ENCODE data around the gene CTDSP1.

- TF ChIP-seq, protein P1, sequence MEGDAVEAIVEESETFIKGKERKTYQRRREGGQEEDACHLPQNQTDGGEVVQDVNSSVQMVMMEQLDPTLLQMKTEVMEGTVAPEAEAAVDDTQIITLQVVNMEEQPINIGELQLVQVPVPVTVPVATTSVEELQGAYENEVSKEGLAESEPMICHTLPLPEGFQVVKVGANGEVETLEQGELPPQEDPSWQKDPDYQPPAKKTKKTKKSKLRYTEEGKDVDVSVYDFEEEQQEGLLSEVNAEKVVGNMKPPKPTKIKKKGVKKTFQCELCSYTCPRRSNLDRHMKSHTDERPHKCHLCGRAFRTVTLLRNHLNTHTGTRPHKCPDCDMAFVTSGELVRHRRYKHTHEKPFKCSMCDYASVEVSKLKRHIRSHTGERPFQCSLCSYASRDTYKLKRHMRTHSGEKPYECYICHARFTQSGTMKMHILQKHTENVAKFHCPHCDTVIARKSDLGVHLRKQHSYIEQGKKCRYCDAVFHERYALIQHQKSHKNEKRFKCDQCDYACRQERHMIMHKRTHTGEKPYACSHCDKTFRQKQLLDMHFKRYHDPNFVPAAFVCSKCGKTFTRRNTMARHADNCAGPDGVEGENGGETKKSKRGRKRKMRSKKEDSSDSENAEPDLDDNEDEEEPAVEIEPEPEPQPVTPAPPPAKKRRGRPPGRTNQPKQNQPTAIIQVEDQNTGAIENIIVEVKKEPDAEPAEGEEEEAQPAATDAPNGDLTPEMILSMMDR (IDR thresholded peaks at IDR 0.05): no peak
- TF ChIP-seq ZBTB33 (IDR thresholded peaks at IDR 0.05; ENCODE audit: borderline replicate concordance, low read depth) (no peak), RFX5 (IDR thresholded peaks at IDR 0.05; ENCODE audit: low read length) (no peak), POLR2AphosphoS5 (IDR thresholded peaks at IDR 0.05; ENCODE audit: low read depth, low read length) (no peak), CHD2 (IDR thresholded peaks at IDR 0.05; ENCODE audit: low read length, partially characterized antibody) (no peak), REST (IDR thresholded peaks at IDR 0.05; ENCODE audit: low read depth, low read length) (no peak), RCOR1 (IDR thresholded peaks at IDR 0.05; ENCODE audit: low read length) (no peak), NRF1 (IDR thresholded peaks at IDR 0.05; ENCODE audit: low read depth, low read length) (no peak), SMC3 (IDR thresholded peaks at IDR 0.05; ENCODE audit: low read depth, low read length) (no peak)
- TF ChIP-seq, protein P2, sequence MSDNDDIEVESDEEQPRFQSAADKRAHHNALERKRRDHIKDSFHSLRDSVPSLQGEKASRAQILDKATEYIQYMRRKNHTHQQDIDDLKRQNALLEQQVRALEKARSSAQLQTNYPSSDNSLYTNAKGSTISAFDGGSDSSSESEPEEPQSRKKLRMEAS (IDR thresholded peaks at IDR 0.05; ENCODE audit: low read depth): no peak
Observed at GRCh38 chr2:218402911-218403411, 3.3 kb downstream of the CTDSP1 start.
